SK-N-SH (cell line): ENCODE data around the gene HOMER1.

Experiments
- CHD2 ChIP-seq: fragments of 150-350 bp; IDR thresholded peaks from 2 replicates; pipeline ENCODE4 v1.6.1; 2018; ENCODE audit warnings: low read length; ENCODE audit not compliant: partially characterized antibody
- CTCF ChIP-seq: fragments of 200-600 bp; sonication (generic); IDR thresholded peaks from 2 replicates; pipeline ENCODE4 v1.6.1; 2017; ENCODE audit warnings: antibody characterized with exemption, mild to moderate bottlenecking, moderate library complexity
- EP300 ChIP-seq, 2 experiments: IDR thresholded peaks; 2 replicates each; pipeline versions ENCODE4 v1.4.0 to v1.6.1; 2012; ENCODE audit warnings: borderline replicate concordance in 1 of 2, low read depth in 1 of 2, low read length in 1 of 2
- FOXM1 ChIP-seq: IDR thresholded peaks from 2 replicates; pipeline ENCODE4 v1.4.0; 2012; ENCODE audit warnings: low read depth, mild to moderate bottlenecking
- GABPA ChIP-seq: IDR thresholded peaks from 2 replicates; pipeline ENCODE4 v1.4.0; 2012; ENCODE audit warnings: low read depth, mild to moderate bottlenecking
- NFIC ChIP-seq: IDR thresholded peaks from 2 replicates; pipeline ENCODE4 v1.4.0; 2012; ENCODE audit warnings: borderline replicate concordance
- POLR2AphosphoS5 ChIP-seq: IDR thresholded peaks from 2 replicates; pipeline ENCODE4 v1.6.1; 2012; ENCODE audit warnings: low read depth, low read length
- RAD21 ChIP-seq: IDR thresholded peaks from 2 replicates; pipeline ENCODE4 v1.6.1; 2012; ENCODE audit warnings: mild to moderate bottlenecking, low read length
- REST ChIP-seq: IDR thresholded peaks from 2 replicates; pipeline ENCODE4 v1.6.1; 2012; ENCODE audit warnings: mild to moderate bottlenecking, low read depth, low read length, moderate library complexity
- SMC3 ChIP-seq: IDR thresholded peaks from 2 replicates; pipeline ENCODE4 v1.6.1; 2012; ENCODE audit warnings: low read depth, low read length, improper control_type of control experiment
- TEAD4 ChIP-seq: IDR thresholded peaks from 2 replicates; pipeline ENCODE4 v1.4.0; 2012; ENCODE audit warnings: mild to moderate bottlenecking, borderline replicate concordance; ENCODE audit not compliant: insufficient read depth
- YY1 ChIP-seq: IDR thresholded peaks from 2 replicates; pipeline ENCODE4 v1.4.0; 2012; ENCODE audit warnings: low read depth, mild to moderate bottlenecking

GRCh38 chr5:79546782-79547428, 33.0 kb upstream of the HOMER1 start:
- TF ChIP-seq SMC3 (no peak), CTCF (no peak), POLR2AphosphoS5 (no peak), CHD2 (no peak), YY1 (no peak), EP300 (IDR thresholded peaks at IDR 0.05; ENCODE audit: borderline replicate concordance in 1 of 2, low read depth in 1 of 2, low read length in 1 of 2) (no peak), TEAD4 (no peak), FOXM1 (no peak), REST (no peak), NFIC (no peak), GABPA (no peak), RAD21 (no peak)
